Liver (tissue), 3 donors: Measurements from ENCODE around the gene EXOC2.

Source experiments
- CTCF ChIP-seq: fragments of 150-350 bp; IDR thresholded peaks from 2 replicates; pipeline ENCODE4 v1.5.1; 2017; ENCODE audit warnings: improper control_type of control experiment, low read depth, low read length; ENCODE audit not compliant: missing input control
- EGR1 ChIP-seq, 2 donors: IDR thresholded peaks; 2 replicates each; pipeline ENCODE4 v1.6.1; 2016 to 2018; ENCODE audit warnings: antibody characterized with exemption in 2 of 2, low read depth in 2 of 2
- GABPA ChIP-seq, 2 donors: IDR thresholded peaks in 1 of 2; conservative IDR thresholded peaks in 1 of 2; 2 replicates each; pipeline ENCODE4 v1.6.1; 2016; ENCODE audit warnings: antibody characterized with exemption in 2 of 2, mild to moderate bottlenecking in 1 of 2, moderate library complexity in 1 of 2
- HNF4G ChIP-seq: IDR thresholded peaks from 2 replicates; pipeline ENCODE4 v1.6.1; 2016; ENCODE audit warnings: antibody characterized with exemption
- JUND ChIP-seq, 2 donors: IDR thresholded peaks; 2 replicates each; pipeline ENCODE4 v1.6.1; 2016; ENCODE audit warnings: antibody characterized with exemption in 2 of 2
- MAX ChIP-seq: IDR thresholded peaks from 2 replicates; pipeline ENCODE4 v1.6.1; 2016; ENCODE audit warnings: antibody characterized with exemption
- RAD21 ChIP-seq, 2 donors: IDR thresholded peaks; 2 replicates each; pipeline ENCODE4 v1.6.1; 2016; ENCODE audit warnings: antibody characterized with exemption in 2 of 2, mild to moderate bottlenecking in 2 of 2
- RXRA ChIP-seq, 2 donors: IDR thresholded peaks; 2 replicates each; pipeline ENCODE4 v1.6.1; 2017 to 2018; ENCODE audit warnings: antibody characterized with exemption in 2 of 2, mild to moderate bottlenecking in 1 of 2
- SP1 ChIP-seq: IDR thresholded peaks from 2 replicates; pipeline ENCODE4 v1.6.1; 2018; ENCODE audit warnings: antibody characterized with exemption, mild to moderate bottlenecking
- TAF1 ChIP-seq: conservative IDR thresholded peaks from 2 replicates; pipeline ENCODE4 v1.6.1; 2016; ENCODE audit warnings: antibody characterized with exemption, mild to moderate bottlenecking
- YY1 ChIP-seq: IDR thresholded peaks from 2 replicates; pipeline ENCODE4 v1.6.1; 2016; ENCODE audit warnings: antibody characterized with exemption, mild to moderate bottlenecking
- TF ChIP-seq, protein P1 (sequence below): IDR thresholded peaks from 2 replicates; pipeline ENCODE4 v1.6.1; 2016; ENCODE audit warnings: antibody characterized with exemption, mild to moderate bottlenecking
- TF ChIP-seq, protein P2 (sequence below): IDR thresholded peaks from 2 replicates; pipeline ENCODE4 v1.6.1; 2016; ENCODE audit warnings: antibody characterized with exemption
- donor health status: healthy.
- donor health status: healthy.

GRCh38 chr6:504446-504980, 188.4 kb downstream of the EXOC2 start:
- TF ChIP-seq CTCF (no peak), SP1 (no peak), MAX (no peak), TAF1 (no peak), RAD21 (IDR thresholded peaks at IDR 0.05) (no peak), GABPA (IDR thresholded peaks at IDR 0.05 in 1 of 2, conservative IDR thresholded peaks at IDR 0.05 in 1 of 2) (no peak), HNF4G (no peak), JUND (IDR thresholded peaks at IDR 0.05) (no peak), YY1 (no peak), EGR1 (IDR thresholded peaks at IDR 0.05; ENCODE audit: low read depth in 2 of 2) (no peak), RXRA (IDR thresholded peaks at IDR 0.05) (no peak)
- TF ChIP-seq, protein P1, sequence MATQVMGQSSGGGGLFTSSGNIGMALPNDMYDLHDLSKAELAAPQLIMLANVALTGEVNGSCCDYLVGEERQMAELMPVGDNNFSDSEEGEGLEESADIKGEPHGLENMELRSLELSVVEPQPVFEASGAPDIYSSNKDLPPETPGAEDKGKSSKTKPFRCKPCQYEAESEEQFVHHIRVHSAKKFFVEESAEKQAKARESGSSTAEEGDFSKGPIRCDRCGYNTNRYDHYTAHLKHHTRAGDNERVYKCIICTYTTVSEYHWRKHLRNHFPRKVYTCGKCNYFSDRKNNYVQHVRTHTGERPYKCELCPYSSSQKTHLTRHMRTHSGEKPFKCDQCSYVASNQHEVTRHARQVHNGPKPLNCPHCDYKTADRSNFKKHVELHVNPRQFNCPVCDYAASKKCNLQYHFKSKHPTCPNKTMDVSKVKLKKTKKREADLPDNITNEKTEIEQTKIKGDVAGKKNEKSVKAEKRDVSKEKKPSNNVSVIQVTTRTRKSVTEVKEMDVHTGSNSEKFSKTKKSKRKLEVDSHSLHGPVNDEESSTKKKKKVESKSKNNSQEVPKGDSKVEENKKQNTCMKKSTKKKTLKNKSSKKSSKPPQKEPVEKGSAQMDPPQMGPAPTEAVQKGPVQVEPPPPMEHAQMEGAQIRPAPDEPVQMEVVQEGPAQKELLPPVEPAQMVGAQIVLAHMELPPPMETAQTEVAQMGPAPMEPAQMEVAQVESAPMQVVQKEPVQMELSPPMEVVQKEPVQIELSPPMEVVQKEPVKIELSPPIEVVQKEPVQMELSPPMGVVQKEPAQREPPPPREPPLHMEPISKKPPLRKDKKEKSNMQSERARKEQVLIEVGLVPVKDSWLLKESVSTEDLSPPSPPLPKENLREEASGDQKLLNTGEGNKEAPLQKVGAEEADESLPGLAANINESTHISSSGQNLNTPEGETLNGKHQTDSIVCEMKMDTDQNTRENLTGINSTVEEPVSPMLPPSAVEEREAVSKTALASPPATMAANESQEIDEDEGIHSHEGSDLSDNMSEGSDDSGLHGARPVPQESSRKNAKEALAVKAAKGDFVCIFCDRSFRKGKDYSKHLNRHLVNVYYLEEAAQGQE: no peak
- TF ChIP-seq, protein P2, sequence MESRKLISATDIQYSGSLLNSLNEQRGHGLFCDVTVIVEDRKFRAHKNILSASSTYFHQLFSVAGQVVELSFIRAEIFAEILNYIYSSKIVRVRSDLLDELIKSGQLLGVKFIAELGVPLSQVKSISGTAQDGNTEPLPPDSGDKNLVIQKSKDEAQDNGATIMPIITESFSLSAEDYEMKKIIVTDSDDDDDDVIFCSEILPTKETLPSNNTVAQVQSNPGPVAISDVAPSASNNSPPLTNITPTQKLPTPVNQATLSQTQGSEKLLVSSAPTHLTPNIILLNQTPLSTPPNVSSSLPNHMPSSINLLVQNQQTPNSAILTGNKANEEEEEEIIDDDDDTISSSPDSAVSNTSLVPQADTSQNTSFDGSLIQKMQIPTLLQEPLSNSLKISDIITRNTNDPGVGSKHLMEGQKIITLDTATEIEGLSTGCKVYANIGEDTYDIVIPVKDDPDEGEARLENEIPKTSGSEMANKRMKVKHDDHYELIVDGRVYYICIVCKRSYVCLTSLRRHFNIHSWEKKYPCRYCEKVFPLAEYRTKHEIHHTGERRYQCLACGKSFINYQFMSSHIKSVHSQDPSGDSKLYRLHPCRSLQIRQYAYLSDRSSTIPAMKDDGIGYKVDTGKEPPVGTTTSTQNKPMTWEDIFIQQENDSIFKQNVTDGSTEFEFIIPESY: no peak
